HL-60/S4 treated with retinoic acid at 250 ng/mL for 4 days and 3 days (cell line): ENCODE measurements around the gene SFXN5.
"Not testable (repeated sequence)": the region's sequence is repeated elsewhere in the genome, so short reads cannot be mapped to it uniquely, and the experiment has no call there.

ENCODE experiments used
- in situ Hi-C: fragments of 300-500 bp; cut with MboI; formaldehyde crosslinking; loops from 2 replicates; pipeline ENCODE4 v1.7.0; 2022; ENCODE audit warnings: low sequenced_read_pairs

SFXN5 gene

DNA sequence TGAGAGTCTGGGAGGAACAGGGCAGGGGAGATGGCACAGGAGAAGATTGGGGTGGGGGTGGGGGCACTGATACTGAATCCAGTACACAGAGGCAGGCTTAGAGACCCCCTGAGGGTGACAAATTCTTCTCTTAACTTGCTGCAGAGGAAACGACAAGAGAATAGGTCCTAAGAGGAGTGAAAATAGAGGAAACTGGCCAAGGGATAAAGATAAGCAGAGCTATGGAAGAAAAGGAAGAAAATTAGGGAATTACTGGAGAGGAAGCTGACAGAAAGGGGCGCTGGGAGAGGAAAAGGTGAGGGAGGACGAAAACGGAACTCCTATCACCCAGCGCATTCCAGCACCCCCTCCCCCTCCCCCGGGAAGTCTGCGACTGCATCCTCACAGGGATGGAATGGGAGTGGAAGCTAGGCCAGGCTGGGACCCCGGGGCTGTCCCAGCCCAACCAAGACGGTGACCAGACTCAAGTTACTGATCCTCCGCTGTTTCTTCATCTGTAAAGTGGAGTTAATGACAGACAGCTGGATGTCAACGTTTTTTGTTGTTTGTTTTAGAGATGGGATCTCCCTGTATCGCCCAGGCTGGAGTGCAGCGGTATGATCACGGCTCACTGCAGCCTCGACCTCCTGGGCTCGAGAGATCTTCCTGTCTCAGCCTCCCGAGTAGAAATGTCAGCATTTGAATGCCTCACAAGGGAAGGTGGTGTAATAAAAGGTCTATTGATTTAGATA lies 156.8 kb downstream of the SFXN5 start:
- in situ Hi-C loops: no loop called here

DNA sequence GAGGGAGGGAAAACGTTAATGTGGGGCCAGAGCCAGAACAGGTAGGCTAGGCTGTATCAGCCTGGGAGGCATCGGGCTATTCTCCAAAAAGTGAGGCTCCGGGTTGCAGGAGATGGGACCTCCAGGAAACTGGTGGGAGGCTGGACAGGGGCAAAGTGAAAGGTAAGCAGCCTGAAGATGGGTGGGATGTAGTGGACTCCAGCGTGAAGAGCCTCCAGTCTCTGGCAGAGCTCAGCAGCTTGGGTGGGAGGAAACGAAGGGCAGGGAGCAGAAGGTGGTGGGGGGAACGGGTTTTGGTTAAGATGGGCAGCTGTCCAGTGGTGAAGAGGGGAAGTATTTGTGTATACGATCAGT lies 157.3 kb downstream of the SFXN5 start:
- in situ Hi-C loops: no loop called here

DNA sequence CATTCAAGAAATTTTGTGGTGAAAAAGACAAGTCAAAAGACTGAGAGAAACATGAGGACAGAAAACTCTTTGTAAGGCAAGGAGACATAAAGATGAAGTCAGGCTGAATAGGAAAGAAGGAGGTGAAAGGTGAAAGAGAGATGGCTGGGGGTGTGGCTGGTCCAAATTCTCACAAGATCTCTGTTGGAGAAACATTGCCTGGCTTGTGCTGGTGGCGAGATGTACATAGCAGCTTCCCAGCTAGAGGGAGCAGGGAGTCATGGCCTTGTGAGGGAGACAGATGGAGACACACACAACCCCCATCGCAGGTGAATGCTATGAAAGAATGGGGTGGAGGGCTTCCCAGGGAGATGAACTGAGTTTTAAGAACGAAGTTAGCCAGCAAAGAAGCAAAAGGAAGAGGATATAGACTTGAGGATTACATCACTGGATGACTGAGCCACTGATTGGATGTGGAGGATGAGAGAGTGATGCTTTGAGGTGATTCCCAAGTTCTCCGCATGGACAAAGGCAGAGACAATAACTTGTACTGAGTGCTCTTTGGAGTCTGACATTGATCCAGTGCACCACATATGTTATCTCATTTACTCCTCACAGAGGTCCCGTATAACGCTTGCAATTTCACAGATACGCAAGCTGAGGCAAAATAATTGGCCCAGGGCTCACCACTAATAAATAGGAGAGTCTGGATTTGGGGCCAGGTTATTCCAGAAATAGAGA lies 157.9 kb downstream of the SFXN5 start:
- in situ Hi-C loops: no loop called here

DNA sequence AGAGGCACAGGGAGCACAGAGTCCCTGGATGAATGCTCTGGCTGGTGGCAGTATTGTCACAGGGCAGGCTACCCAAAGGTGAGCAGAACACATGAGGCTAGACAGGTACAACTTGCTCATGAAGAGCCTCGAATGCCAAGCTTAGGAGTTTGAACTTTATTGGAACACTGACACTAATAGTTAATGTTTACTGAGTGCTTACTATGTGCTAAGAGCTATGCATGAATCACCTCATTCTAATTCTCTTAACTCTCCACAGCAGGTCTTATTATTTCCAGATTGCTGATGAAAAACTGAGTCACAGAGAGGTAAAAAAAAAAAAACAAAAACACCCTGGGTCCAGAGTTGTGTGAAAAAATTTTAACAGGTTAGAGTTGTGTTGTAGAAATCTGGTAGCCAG lies 160.3 kb downstream of the SFXN5 start:
- in situ Hi-C loops: no loop called here

DNA sequence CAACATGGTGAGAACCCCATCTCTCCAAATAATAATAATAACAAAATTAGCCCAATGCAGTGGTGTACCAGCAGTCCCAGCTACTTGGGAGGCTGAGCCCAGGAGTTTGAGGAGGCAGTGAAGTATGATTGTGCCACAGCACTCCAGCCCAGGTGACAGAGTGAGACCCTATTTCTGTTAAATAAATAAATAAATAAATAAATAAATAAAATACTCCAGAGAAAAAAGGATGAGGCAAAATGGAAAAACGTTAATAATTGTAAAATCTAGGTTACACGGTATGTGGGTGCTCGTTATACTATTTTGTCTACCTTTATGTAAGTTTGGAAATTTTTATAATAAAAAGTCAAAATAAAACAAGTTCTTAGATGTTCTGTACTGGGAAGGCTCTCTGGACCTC lies 162.8 kb downstream of the SFXN5 start:
- in situ Hi-C loops: no loop called here

DNA sequence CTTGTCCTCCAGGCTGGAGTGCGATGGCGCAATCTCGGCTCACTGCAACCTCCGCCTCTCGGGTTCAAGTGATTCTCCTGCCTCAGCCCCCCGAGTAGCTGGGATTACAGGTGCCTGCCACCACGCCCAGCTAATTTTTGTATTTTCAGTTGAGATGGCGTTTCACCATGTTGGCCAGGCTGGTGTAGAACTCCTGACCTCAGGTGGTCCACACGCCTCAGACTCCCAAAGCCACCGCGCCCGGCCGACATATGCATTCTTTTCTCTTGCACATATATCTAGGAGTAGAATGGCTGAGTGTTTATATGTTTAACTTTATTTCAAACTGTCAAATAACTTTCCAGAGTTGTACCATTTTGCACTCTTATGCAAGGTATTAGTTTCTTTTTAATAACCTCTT lies 164.1 kb downstream of the SFXN5 start:
- in situ Hi-C loops: not testable (repeated sequence)

DNA sequence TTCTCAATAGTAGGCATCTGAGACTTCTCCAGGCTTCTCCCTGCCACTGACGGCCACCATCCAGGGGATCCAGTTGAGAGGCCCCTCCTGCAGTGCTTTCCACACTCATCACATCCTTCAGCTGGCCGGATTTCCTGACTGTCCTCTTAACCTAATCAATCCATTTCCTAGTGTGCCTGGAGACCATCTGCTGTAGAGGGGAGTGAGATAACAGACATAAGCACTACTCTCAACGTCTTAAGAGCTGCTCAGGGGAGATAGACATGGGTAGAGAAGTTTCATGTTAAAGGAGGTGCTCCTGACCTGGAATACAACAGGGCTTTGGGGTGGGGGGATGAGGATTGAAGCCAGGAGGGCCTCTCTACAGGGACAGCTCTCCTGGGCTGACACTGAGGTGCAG lies 170.1 kb downstream of the SFXN5 start:
- in situ Hi-C loops: no loop called here

DNA sequence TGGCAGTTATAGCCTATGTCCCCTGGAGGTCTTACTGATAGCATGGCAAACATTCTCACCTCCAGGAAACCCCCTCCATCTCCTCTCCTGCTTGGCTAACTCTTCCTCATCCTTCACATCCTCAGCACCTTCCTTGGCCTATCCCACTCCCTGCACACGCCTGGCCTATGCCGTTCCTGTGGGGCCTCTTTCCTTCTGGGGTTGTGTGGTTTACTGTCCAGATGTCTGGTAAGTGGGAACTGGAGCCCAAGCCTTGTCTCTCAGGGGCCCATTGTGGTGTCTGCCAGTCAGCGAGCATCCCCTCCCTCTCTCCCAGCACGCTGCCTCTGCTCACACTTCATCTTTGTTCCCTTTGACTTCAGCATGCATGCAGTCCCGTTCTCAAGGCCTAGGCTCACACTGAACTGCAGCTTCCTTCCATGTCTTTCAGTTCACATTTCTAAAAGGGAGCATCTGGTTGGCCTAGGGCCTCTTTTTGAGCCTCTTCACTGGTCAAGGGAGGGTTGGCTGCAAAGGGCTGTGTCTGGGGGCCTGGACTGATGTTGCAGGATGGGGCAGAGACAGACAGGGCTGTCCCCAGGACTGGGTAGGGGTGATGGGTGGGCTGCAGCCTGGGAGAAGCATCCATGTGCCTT lies 171.2 kb downstream of the SFXN5 start:
- in situ Hi-C loops: no loop called here

DNA sequence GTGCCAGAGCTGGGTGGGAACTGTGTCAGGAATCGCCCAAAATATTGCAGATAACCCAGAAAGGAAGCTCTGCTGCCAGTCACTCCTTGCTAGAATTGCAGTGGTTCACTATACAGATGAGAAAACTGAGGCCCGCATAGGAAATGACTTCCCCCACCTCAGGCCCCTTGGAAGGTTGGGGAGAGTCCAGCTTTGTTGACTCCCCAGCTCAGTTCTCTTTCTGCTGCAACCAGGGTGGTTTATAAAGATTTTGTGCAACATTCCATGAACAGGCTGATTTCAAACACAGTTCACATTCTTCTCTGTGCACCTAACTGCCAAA lies 173.0 kb downstream of the SFXN5 start:
- in situ Hi-C loops: no loop called here

DNA sequence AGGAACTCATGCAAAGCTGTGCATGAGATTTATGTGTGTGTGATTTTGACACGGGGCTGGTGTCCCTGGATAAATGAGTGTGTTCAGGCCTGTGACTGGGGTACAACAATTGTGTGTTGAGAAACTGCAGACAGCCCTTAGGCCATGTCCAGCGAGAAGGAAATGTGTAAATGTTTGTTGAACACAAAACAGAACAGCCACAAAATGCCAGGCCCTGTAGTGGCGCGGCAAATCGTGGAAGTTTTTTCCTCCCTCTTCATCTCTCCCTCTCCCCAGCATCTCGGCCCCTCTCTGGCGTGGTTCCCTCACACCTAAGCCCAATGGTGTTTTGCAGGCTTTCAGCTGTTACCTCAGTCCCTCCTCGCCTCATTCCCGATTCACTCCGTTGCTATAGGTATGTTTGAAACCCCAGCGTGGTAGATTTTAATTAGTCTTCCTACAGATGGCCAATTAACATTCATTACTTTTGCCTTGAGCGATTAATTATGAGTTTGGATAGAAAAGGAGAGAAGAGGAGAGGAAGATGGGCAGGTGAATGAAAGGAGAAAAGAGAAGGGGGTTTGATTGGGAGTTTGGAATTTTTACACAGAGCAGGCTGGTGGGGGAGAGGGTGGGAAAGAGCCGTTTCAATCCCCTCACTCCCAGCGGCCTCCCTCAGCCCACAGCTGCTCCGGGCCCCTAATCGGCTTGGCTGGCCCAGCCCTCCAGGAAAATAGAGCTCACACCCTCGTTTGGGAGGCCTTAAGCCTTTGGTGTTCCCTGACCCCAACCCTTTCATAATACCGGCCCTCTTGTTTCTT lies 173.5 kb downstream of the SFXN5 start:
- in situ Hi-C loops: no loop called here

DNA sequence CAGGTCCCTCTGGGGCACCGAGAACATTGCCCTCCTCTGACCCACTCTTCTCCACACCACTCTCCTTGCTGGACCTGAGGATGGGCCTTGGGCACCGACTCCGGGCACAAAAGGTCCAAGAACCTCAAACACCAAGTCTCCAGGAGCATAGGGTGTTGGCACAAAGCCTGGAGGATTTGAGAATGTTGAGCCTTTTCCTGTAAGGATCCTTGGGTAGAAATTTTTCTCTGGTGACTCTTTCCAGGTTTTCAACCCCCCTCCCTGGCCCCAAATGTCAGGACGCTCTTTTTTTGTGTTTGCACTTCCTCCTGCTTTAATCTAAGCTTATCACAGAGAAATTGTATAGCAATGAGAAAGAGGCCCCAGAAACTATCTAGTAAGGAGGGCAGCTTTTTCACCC lies 175.1 kb downstream of the SFXN5 start:
- in situ Hi-C loops: no loop called here

DNA sequence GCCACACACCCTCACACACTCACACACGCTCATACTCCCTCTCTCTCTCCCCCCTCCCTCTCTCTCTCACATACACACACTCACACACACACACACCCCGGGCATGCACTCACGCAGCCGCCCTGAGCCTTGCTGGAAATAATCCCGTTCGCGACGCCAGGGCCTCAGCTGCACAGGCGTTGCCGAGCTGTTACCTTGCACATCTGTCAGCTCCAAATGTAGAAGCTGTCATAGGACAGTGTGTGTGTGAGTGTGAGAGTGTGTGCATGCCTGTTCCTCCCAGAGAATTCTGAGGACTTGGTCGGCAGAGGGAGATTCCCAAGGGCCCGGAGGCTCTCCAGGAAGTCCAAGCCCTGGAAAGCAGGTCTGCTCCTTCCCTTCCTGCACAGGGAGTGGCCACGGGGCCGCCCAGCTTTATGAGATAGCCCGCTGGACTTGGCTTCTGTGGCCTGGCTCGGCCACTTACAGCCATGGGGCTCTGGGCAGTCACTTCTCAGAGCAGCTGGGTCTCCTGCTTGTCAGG lies 175.7 kb downstream of the SFXN5 start:
- in situ Hi-C loops: no loop called here

DNA sequence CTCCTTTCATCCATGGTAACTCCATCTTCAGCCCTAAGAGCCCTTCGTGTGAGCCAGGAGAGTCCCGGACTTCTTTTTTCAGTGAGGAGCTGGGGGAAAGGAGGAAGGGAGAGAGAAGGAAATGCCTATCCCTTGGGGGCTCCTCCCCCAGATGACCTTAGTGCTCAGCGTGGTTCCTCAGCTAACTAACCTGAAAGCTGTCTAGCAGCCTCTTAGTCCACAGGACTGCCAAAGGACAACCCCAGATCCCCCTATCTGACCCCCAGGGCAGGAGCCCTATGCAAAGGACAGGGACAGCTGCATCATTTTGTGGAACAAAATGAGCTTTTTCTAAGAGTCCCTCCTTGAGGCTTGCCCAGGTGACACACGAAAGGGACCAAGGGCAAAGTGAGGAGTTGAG lies 176.4 kb downstream of the SFXN5 start:
- in situ Hi-C loops: no loop called here

DNA sequence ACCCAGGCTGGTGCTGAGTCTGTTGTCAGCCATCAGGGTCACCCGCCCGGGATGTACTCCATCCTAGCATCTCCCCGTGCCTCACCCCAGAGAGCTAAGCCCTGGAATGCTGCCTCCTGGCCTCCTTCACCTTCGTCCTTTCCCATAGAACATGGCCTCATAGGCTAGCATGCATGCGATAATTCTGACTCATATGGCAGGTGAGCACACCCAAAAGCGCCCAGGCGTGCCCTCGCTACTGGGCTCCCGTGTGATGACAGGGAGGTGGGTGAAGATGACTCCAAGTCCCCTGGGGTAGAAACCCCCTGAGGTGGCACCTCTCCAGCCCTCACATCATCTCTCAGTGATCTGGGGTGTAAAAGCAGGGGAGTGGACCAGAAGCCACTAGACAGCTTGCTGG lies 177.0 kb downstream of the SFXN5 start:
- in situ Hi-C loops: no loop called here

DNA sequence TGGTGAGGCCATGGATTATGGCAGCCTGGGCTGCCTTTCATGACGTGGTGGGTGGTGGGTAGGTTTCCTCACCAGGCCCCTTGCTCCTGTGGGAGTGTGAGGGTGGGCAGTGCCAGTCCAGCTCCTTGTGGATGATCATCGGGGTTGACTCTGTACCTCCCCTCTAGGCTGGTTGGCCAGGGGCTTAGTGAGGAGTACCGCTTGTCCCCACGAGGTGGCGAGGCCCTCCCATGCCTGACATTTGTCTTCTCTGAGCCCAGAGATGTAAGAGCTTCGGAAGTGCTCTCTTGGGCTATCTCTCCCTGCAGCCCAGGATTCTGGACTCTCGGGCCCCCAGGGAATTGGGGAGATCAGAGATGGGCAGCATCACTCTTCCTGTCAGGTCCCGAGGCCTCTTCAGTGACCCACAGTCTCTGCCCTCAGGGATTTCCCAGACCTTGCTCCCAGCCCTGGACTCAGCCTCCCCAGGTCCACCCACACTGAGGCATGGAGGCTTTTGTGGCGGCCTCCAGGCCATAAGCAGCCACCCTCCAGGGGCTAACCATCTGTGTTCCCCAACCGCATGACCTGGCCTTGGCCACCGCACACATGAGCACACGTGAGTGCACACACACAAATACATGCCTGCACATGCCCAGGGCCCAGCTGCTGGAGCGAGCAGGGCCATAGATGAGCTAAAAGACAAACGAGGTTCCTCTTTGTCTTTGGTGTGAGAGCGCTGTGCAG lies 177.8 kb downstream of the SFXN5 start:
- in situ Hi-C loops: no loop called here

DNA sequence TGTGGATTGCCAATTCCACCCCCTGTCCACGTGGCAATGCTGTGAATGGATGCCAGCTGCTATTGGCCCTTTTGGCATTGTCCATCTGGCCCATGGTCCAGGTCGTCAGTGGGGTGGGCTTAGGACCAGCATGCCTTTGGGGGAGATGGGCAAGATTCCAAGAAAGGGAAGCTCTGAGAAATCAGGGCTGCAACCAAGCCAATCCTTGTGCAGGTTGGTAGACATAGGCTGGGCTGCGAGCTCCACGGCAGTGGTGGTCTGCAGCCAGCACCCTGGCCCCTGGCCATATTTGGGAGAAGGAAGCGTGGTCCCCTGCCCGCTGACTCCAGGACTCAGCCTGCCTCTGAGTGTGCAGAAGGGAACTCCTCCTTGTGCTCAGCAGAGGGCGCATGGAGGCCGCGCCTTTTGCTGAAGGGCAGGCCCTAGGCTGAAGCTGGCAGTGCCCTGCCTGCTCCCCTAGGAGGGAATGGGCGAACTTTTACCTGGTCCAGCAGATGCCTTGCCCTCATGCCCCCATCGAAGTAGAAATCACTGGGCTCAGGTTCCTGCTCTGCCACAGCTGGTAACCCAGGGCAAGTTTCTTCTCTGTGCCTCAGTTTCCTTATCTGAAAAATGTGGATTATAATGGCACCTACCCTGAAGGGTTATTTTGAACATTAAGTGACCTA lies 178.9 kb downstream of the SFXN5 start:
- in situ Hi-C loops: no loop called here
